GM12878 (cell line): ENCODE results near the gene IPPK.

Source experiments
- POLR2A ChIP-seq: IDR thresholded peaks from 2 replicates; pipeline ENCODE4 v1.6.1; 2011; ENCODE audit warnings: low read depth, mild to moderate bottlenecking, low read length
- YY1 ChIP-seq: IDR thresholded peaks from 2 replicates; pipeline ENCODE4 v1.6.1; 2011; ENCODE audit warnings: low read depth, mild to moderate bottlenecking, low read length
- TF ChIP-seq, protein P1 (sequence below): fragments of 450-650 bp; conservative IDR thresholded peaks from 2 replicates; pipeline ENCODE4 v1.6.1; 2017; ENCODE audit warnings: mild to moderate bottlenecking, moderate library complexity

GRCh38 chr9:92603990-92604389 is 65.9 kb downstream of the IPPK start:
- TF ChIP-seq, protein P1, sequence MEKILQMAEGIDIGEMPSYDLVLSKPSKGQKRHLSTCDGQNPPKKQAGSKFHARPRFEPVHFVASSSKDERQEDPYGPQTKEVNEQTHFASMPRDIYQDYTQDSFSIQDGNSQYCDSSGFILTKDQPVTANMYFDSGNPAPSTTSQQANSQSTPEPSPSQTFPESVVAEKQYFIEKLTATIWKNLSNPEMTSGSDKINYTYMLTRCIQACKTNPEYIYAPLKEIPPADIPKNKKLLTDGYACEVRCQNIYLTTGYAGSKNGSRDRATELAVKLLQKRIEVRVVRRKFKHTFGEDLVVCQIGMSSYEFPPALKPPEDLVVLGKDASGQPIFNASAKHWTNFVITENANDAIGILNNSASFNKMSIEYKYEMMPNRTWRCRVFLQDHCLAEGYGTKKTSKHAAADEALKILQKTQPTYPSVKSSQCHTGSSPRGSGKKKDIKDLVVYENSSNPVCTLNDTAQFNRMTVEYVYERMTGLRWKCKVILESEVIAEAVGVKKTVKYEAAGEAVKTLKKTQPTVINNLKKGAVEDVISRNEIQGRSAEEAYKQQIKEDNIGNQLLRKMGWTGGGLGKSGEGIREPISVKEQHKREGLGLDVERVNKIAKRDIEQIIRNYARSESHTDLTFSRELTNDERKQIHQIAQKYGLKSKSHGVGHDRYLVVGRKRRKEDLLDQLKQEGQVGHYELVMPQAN, result no peak
- TF ChIP-seq YY1 (no peak), POLR2A (no peak)
